T-helper 17 cell (primary cell): ENCODE results near the gene PCDH10. TPM values are rescaled to one million over a fixed set of nuclear protein-coding genes. Genes with fewer than 3 reads are reported as not detected.
A peak's percentile ranks its signal among the peaks of the same experiment; 100 is the strongest.

Source experiments
- ATAC-seq: fragments of 150-1000 bp; cut with Tn5 transposase; 2 replicates; pipeline ENCODE4 v1.10.0; 2021; ENCODE audit warnings: mild to moderate bottlenecking, moderate library complexity
- DNase-seq, 3 donors: peaks; one replicate each; pipeline versions ENCODE4 v3.0.0 to v3.0.0-alpha.2; 2020 to 2021
- H3K9me3 ChIP-seq: one replicate; pipeline ENCODE4 v1.7.0; 2013; ENCODE audit warnings: low read length, mild to moderate bottlenecking; ENCODE audit not compliant: control insufficient read depth, poor library complexity, severe bottlenecking
- H3K27ac Mint-ChIP-seq: one replicate; pipeline ENCODE4 v1.8.0; 2022; ENCODE audit warnings: mild to moderate bottlenecking, moderate library complexity, mixed read lengths
- H3K27me3 Mint-ChIP-seq: one replicate; pipeline ENCODE4 v1.8.0; 2022; ENCODE audit warnings: mixed read lengths
- H3K36me3 Mint-ChIP-seq: one replicate; pipeline ENCODE4 v1.8.0; 2022; ENCODE audit warnings: low read depth, mixed read lengths
- H3K4me1 Mint-ChIP-seq: one replicate; pipeline ENCODE4 v1.8.0; 2022; ENCODE audit warnings: mild to moderate bottlenecking, mixed read lengths
- H3K4me3 Mint-ChIP-seq: one replicate; pipeline ENCODE4 v1.8.0; 2022; ENCODE audit warnings: mild to moderate bottlenecking, moderate library complexity, mixed read lengths
- total RNA-seq, 4 donors: library from RNA in 2 of 4; stranded (reverse) in 2 of 4; gene quantifications; one replicate each; pipeline ENCODE4 v1.2.3 and lab custom pipeline; 2022 to 2026

The PCDH10 gene
- total RNA-seq, result not detected
- 0.08 to 1.2 reads per million in 2 donors for total RNA-seq (lab: John Stamatoyannopoulos, UW)

- DNase-seq (no peak), ATAC-seq (peak; percentile 25)
- H3K36me3 Mint-ChIP-seq, result peaks cover 4% of the 10 kb centered on the region
- no peaks in the 10 kb centered on the region for H3K9me3 ChIP-seq
- H3K27me3 Mint-ChIP-seq, result peaks cover 77% of the 10 kb centered on the region
- no peak within 1 kb of the TSS for H3K27ac Mint-ChIP-seq
- peak within 1 kb of the TSS; percentile 52 for H3K4me3 Mint-ChIP-seq
- peaks cover 8% of the 10 kb centered on the region for H3K4me1 Mint-ChIP-seq
Observed at GRCh38 chr4:133148690-133149363, at the start of gene PCDH10. Gene PCDH10, plus strand, starts transcription at chr4:133149294. Its CDS starts 847 bp downstream, at chr4:133150141.

GRCh38 chr4:133102043-133102442, 47.1 kb upstream of the PCDH10 start:
- Mint-ChIP-seq H3K4me3 (no peak overlapping the region), H3K36me3 (no peaks in the 10 kb centered on the region), H3K27me3 (no peaks in the 10 kb centered on the region), H3K4me1 (no peaks in the 10 kb centered on the region), H3K27ac (no peak overlapping the region)
- no peaks in the 10 kb centered on the region for H3K9me3 ChIP-seq
- ATAC-seq (no peak), DNase-seq (no peak)

- ATAC-seq (no peak), DNase-seq (no peak)
- Mint-ChIP-seq H3K36me3 (no peaks in the 10 kb centered on the region), H3K27me3 (no peaks in the 10 kb centered on the region), H3K4me1 (no peaks in the 10 kb centered on the region), H3K27ac (no peak overlapping the region), H3K4me3 (no peak overlapping the region)
- H3K9me3 ChIP-seq, result no peaks in the 10 kb centered on the region
Observed at GRCh38 chr4:133102612-133103409, 46.3 kb upstream of the PCDH10 start.

GRCh38 chr4:133112641-133113040, 36.5 kb upstream of the PCDH10 start:
- DNase-seq (no peak), ATAC-seq (no peak)
- Mint-ChIP-seq H3K36me3 (no peaks in the 10 kb centered on the region), H3K27ac (no peak overlapping the region), H3K27me3 (no peaks in the 10 kb centered on the region), H3K4me3 (no peak overlapping the region), H3K4me1 (no peaks in the 10 kb centered on the region)
- H3K9me3 ChIP-seq, result peaks cover under 1% of the 10 kb centered on the region

GRCh38 chr4:133124746-133125145, 24.3 kb upstream of the PCDH10 start:
- H3K9me3 ChIP-seq, result no peaks in the 10 kb centered on the region
- H3K4me1 Mint-ChIP-seq, result no peaks in the 10 kb centered on the region
- no peak overlapping the region for H3K4me3 Mint-ChIP-seq
- DNase-seq (no peak), ATAC-seq (no peak)
- no peaks in the 10 kb centered on the region for H3K36me3 Mint-ChIP-seq
- no peaks in the 10 kb centered on the region for H3K27me3 Mint-ChIP-seq
- H3K27ac Mint-ChIP-seq, result no peak overlapping the region

- Mint-ChIP-seq H3K27me3 (no peaks in the 10 kb centered on the region), H3K4me1 (no peaks in the 10 kb centered on the region), H3K4me3 (no peak overlapping the region), H3K27ac (no peak overlapping the region), H3K36me3 (no peaks in the 10 kb centered on the region)
- no peaks in the 10 kb centered on the region for H3K9me3 ChIP-seq
- no peak for DNase-seq
- ATAC-seq, result no peak
Observed at GRCh38 chr4:133127500-133127899, 21.6 kb upstream of the PCDH10 start.

GRCh38 chr4:133129237-133129636, 19.9 kb upstream of the PCDH10 start:
- no peaks in the 10 kb centered on the region for H3K9me3 ChIP-seq
- Mint-ChIP-seq H3K4me1 (no peaks in the 10 kb centered on the region), H3K27ac (no peak overlapping the region), H3K4me3 (no peak overlapping the region), H3K36me3 (no peaks in the 10 kb centered on the region), H3K27me3 (no peaks in the 10 kb centered on the region)
- no peak for DNase-seq
- no peak for ATAC-seq

GRCh38 chr4:133130171-133130570, 18.9 kb upstream of the PCDH10 start:
- Mint-ChIP-seq H3K27ac (no peak overlapping the region), H3K27me3 (no peaks in the 10 kb centered on the region), H3K36me3 (no peaks in the 10 kb centered on the region), H3K4me3 (no peak overlapping the region), H3K4me1 (no peaks in the 10 kb centered on the region)
- ATAC-seq (no peak), DNase-seq (no peak)
- no peaks in the 10 kb centered on the region for H3K9me3 ChIP-seq

- Mint-ChIP-seq H3K27ac (no peak overlapping the region), H3K27me3 (no peaks in the 10 kb centered on the region), H3K4me1 (no peaks in the 10 kb centered on the region), H3K4me3 (no peak overlapping the region), H3K36me3 (no peaks in the 10 kb centered on the region)
- no peaks in the 10 kb centered on the region for H3K9me3 ChIP-seq
- ATAC-seq, result no peak
- DNase-seq, result no peak
Observed at GRCh38 chr4:133131829-133132460, 17.1 kb upstream of the PCDH10 start.

- no peak for DNase-seq
- H3K9me3 ChIP-seq, result no peaks in the 10 kb centered on the region
- Mint-ChIP-seq H3K27ac (no peak overlapping the region), H3K4me1 (no peaks in the 10 kb centered on the region), H3K27me3 (no peaks in the 10 kb centered on the region), H3K4me3 (no peak overlapping the region), H3K36me3 (no peaks in the 10 kb centered on the region)
- no peak for ATAC-seq
Observed at GRCh38 chr4:133136833-133137232, 12.3 kb upstream of the PCDH10 start.

- no peaks in the 10 kb centered on the region for H3K4me1 Mint-ChIP-seq
- no peaks in the 10 kb centered on the region for H3K36me3 Mint-ChIP-seq
- DNase-seq (no peak), ATAC-seq (no peak)
- no peaks in the 10 kb centered on the region for H3K9me3 ChIP-seq
- H3K27me3 Mint-ChIP-seq, result no peaks in the 10 kb centered on the region
- H3K27ac Mint-ChIP-seq, result no peak overlapping the region
- H3K4me3 Mint-ChIP-seq, result no peak overlapping the region
Observed at GRCh38 chr4:133137571-133137970, 11.5 kb upstream of the PCDH10 start.

GRCh38 chr4:133143775-133144430, 5.2 kb upstream of the PCDH10 start:
- H3K9me3 ChIP-seq, result no peaks in the 10 kb centered on the region
- H3K27me3 Mint-ChIP-seq, result peaks cover 41% of the 10 kb centered on the region
- H3K4me3 Mint-ChIP-seq, result no peak overlapping the region
- no peaks in the 10 kb centered on the region for H3K36me3 Mint-ChIP-seq
- DNase-seq (no peak), ATAC-seq (no peak)
- no peaks in the 10 kb centered on the region for H3K4me1 Mint-ChIP-seq
- H3K27ac Mint-ChIP-seq, result no peak overlapping the region

- DNase-seq (no peak), ATAC-seq (no peak)
- no peak overlapping the region for H3K27ac Mint-ChIP-seq
- H3K36me3 Mint-ChIP-seq, result no peaks in the 10 kb centered on the region
- H3K27me3 Mint-ChIP-seq, result peaks cover 55% of the 10 kb centered on the region
- no peak overlapping the region for H3K4me3 Mint-ChIP-seq
- no peaks in the 10 kb centered on the region for H3K9me3 ChIP-seq
- H3K4me1 Mint-ChIP-seq, result peaks cover 3% of the 10 kb centered on the region
Observed at GRCh38 chr4:133145241-133145640, 3.9 kb upstream of the PCDH10 start.
